HL-60 (cell line): ENCODE data around the gene ZNF518B.

Source experiments
- POLR2AphosphoS5 ChIP-seq: IDR thresholded peaks from 2 replicates; pipeline ENCODE4 v1.6.1; 2012; ENCODE audit warnings: low read depth
- REST ChIP-seq: IDR thresholded peaks from 2 replicates; pipeline ENCODE4 v1.6.1; 2012; ENCODE audit warnings: low read depth; ENCODE audit not compliant: insufficient replicate concordance
- SPI1 ChIP-seq: IDR thresholded peaks from 2 replicates; pipeline ENCODE4 v1.6.1; 2012; ENCODE audit warnings: low read depth, mild to moderate bottlenecking, borderline replicate concordance
- TF ChIP-seq, protein P1 (sequence below): IDR thresholded peaks from one replicate; pipeline ENCODE4 v1.5.1; 2011; ENCODE audit warnings: low read length, control low read depth, inconsistent platforms; ENCODE audit not compliant: insufficient read depth

DNA sequence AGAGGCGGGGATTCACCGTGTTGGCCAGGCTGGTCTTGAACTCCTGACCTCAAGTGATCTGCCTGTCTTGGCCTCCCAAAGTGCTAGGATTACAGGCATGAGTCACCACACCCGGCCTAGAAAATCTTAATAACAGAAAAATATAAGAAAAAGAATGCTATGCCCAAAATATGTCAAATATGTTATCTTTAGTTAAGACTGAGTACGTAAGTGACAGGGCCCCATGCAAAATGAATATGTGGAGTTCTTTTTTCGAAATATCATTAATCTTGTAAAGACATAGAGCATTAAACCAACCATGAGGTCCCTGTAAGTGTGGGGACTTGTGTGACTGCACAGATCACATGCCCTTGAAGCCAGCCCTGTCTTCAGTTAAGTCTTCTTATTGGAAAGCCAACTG is 8.9 kb upstream of the ZNF518B start:
- TF ChIP-seq, protein P1, sequence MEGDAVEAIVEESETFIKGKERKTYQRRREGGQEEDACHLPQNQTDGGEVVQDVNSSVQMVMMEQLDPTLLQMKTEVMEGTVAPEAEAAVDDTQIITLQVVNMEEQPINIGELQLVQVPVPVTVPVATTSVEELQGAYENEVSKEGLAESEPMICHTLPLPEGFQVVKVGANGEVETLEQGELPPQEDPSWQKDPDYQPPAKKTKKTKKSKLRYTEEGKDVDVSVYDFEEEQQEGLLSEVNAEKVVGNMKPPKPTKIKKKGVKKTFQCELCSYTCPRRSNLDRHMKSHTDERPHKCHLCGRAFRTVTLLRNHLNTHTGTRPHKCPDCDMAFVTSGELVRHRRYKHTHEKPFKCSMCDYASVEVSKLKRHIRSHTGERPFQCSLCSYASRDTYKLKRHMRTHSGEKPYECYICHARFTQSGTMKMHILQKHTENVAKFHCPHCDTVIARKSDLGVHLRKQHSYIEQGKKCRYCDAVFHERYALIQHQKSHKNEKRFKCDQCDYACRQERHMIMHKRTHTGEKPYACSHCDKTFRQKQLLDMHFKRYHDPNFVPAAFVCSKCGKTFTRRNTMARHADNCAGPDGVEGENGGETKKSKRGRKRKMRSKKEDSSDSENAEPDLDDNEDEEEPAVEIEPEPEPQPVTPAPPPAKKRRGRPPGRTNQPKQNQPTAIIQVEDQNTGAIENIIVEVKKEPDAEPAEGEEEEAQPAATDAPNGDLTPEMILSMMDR, result no peak
- TF ChIP-seq SPI1 (no peak), POLR2AphosphoS5 (no peak), REST (no peak)
